Stimulated activated naive CD8-positive, alpha-beta T cell treated with anti-CD3 and anti-CD28 coated beads, Interleukin-15, Interleukin-2, amounts not matched to agents 100 U/mL and 50 U/mL, for 24 hours (primary cell): Measurements from ENCODE around the gene TACC3.

Experiments
- ATAC-seq: fragments of 150-1000 bp; cut with Tn5 transposase; one replicate; pipeline ENCODE4 v1.10.0; 2021
- DNase-seq: peaks from one replicate; pipeline ENCODE4 v3.0.0; 2021

TACC3 gene

DNA sequence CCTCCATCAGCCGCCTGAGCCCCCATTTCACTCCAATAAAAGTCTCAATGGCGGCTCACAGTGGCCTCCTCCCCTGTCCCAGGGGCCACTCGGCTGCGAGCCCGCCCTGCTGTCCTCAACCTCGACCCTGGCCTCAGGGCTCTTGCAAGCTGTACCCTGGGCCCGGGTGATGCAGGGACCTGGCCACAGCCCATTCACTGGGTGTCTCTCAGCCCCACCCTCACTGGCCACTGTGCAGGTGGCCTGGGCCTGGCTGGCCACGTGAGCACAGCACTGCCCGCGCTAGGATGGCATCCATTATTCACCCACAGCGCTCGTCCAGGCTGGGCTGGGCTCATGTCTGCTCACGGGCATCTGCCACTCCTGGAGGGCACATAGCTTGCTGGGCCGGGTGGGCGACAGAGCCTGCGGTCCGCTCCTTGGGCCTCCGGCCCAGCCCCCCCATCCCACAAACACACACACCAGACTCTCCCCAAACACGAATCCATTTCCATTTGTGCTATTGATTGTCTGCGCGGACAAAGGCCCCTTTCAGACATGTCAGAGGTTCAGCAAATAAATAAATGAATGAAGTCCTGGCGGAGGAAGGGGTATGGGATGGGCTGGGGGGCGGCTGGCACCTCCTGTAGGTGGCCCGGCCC is 55.3 kb downstream of the TACC3 start:
- DNase-seq: no peak
- no peak for ATAC-seq

DNA sequence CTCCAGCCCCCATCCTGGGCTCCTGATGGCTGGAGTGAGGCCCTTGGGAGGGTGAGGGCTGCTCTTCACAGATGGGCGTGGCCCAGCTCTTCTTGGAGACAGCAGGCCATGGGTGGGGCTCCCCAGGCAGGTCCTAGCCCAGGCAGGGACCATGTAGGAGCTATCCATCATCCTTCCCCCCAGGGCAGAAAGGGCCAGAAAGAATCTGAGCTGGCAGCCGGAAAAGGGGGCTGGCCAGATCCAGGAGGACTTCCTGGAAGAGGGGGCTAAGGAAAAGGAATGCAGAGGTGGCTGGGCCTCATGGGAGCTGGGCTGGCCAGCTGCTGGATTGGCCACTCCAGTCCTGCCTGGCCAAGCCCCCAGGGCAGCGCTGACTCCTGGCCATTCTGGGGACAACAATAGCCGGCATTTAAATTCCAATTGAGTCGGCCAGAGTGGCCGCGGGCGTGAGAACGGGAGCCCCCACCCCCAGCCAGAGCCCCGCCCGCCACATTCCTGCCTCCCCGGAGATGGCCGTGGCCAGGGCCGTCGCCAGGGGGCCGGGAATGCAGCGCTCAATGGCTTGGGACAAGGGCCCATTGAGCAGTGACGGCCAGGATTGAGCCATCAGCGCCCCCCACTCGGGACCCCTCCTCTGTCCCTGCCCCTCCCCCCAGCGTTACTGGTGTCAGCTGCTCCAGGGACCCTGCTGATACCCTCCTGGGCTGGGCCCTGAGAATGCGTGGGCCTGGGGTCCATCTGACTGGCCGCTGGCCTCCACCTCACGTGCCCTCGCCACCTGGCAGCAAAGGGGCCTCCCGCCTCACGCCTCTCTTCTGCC is 56.7 kb downstream of the TACC3 start:
- DNase-seq (no peak), ATAC-seq (no peak)

DNA sequence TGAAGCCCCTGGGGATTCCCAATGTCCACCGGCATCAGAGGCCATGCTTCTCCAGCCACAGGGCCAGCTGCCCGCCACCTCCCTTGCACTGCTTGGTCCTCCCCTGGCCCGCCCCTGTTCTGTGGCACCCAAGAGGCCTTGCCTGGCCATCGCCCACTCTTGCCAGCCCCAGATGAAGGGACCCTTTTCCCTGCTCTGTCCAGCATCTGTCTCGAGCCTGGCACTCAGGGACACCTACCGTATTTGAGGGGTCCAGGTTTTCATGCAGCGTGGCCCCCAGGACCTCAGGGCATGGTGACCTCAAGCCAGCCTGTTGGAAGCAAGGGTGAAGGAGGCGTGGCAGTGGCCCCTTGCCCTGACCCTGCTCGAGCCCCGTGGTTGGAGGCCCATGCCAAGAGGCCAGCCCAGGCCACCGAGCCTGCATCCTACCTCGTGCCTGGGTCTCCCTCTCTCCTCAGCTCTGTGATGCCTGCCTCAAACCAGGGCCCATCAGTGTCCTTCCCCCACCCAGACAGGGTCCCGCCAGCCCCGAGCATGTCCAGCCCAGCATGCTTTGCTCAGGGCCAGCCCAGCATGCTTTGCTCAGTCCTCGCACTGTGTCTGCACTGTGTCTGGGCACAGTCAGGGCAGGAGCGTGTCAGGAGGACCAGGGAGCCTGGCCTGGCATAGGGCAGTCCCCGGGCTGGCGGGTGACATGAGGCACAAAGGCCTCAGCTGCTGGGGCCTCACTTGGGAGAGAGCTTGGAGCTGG is 57.5 kb downstream of the TACC3 start:
- DNase-seq: no peak
- no peak for ATAC-seq

DNA sequence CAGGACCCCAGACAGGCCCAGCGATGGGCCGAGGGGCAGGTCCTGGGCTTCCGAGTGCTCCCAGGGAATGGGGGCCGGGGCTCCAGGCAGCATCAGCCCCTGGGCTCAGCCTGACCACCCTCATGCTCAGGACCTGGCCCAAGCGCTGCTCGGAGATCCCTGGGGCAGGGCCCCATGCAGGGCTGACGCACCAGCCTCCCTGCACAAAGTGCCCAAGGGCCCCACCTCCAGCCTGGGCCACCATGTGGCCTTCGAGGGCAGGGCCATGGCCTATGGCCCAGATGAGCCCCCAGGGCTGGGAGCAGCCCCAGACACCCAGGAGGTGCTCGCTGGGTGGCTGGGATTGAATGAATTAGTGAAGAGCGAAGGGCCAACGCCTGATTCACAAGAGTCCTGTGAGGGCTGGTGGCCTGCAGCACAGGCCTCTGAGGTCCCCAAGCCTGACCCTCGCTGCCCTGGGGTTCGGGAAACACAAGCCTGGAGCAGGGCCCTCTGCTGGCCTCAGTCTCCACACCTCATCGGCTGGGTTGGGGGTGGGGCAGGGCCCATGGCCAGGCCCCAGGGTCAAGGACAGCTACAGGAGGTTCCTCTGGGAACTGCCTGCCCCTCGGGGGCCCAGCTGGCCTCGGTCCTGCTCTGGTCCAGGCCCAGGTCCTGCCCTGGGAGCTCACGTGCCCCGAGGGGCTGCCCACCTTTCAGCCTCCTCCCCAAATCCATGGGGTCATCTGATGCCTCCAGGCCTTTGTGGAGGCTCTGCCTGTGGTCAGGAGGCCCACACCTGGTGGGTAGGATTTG is 58.5 kb downstream of the TACC3 start:
- DNase-seq (no peak), ATAC-seq (no peak)

DNA sequence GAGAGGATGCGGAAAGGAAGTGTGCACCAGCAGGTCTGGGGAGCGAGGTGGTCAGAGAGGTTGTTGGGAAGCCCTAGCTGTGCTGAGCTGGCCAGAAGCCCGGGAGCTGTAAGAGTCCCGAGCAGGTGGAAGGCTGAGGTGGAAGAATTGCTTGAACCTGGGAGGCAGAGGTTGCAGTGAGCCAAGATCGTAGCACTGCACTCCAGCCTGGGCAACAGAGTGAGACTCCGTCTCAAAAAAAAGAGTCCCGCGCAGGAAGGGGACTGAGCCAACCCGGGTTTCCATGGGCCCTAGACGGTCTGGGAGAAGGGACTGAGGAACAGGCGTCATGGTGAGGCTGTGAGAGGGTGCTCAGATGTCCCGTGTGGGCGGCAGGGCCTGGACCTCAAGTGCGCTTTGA is 59.1 kb downstream of the TACC3 start:
- ATAC-seq: no peak
- no peak for DNase-seq

DNA sequence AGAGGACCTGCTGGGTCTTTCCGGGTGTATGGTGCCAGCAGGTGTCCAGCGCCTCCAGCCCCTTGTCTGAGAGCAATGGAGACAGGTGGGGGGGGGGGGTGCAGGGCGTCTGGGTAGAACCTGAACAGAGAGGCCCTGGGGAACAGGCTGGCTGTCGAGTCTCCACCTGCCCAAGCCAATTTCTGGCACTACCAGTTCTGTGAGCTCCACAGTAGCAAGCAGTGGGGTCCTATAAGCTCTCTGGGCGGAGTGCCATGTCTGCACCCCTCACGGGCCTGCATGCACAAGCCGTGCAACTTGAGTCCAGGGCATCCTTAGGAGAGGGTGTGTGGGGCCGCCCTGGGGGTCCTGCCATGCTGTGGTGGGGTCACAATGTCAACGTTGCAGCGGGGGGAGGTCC is 61.7 kb downstream of the TACC3 start:
- ATAC-seq (no peak), DNase-seq (no peak)

DNA sequence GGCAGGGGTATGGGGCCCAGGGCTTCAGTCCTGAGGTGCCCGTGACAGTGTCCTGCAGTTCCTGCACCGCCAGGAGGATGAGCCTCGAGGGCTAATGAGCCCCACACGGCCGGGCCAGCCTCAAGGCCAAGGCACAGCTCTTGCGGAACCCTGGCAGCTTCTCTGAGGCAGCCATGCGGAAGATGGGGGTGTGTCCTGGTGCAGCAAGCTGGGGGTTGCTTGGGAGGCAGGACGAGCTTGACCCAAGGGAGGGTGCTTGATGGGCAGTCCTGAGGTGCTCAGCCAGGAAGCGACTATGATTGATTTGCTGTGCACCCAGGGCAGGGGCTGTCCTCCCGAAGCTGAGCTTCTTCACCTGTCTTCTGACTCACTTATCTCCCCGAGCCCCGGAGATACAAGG is 62.6 kb downstream of the TACC3 start:
- ATAC-seq (no peak), DNase-seq (no peak)

DNA sequence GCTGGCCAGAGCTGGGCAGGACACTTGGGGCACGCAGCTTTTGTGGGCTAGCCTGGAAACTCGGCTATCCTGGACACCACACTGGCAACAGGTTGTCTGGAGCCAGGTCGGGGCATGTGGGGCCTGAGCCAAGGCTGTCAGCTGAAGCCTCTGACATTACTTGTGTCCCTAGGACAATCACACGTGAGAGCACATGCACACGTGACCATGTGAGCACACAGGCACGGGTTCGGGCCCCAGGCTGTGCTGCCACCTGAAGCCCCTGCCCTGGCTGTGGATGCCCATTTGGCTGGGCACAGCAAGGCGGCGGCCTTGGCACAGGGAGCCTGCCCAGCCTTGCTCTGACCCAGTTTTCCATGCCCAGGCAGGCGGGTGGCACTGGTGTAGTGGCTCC is 63.1 kb downstream of the TACC3 start:
- ATAC-seq (no peak), DNase-seq (no peak)

DNA sequence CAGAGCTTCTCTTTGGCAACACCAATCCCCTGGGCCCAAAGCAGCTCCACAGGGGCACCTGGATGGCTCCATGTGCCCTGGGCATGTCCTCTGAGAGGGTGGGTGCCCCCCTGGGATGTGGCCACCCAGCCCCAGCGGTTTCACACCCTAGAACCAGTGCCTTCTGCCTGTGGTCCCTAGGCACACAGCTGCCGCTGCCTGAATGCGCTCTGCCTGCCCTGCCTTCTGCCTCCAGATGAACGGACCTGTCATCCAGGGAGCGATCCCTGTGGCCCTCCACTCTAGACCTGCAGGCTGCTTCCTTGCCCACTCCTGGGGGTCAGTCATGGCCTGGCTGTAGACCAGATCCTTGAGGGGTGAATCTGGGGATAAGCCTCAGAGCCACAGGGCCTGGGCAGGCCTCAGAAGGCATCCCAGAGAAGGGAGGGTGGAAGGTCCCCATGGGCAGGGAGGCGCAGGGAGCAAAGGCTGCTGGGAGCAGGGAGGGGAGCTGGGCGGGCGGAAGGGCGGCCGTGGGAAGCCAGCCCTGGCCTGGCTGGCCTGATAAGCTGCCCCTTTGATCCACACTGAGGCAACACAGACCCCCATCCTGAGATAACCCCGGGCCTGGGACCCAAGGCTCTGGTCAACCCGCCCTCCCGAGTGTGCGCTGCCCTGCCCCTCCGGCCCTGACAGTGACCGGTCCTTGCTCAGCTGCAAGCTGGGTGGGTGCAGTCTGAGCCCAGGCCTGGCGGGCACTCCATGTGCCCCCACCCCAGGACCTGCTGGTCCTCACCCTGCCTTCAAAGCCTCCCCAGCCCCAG is 63.7 kb downstream of the TACC3 start:
- no peak for ATAC-seq

DNA sequence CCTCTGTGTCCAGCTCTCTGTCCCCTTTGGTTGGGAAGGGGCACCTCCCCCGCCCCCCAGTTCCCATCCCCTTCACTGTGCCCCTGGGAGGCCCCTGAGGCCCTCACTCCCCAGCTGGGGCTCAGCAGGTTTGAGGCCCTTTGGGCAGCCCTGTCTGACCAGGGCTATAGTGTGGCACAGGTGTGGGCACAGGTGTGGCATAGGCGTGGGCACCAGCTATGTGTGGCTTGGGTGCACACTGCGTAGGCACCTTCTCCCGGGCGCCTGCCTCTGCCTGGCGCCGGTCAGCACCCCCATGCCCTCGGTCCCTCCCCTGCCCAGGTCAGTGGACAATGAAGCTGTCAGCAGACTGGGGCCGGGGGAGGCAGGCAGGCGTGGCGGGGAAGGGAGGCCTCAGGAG is 64.3 kb downstream of the TACC3 start:
- no peak for DNase-seq
- ATAC-seq: no peak

More for the DNA sequence above, 63.7 kb downstream of the TACC3 start:
- no peak for DNase-seq

DNA sequence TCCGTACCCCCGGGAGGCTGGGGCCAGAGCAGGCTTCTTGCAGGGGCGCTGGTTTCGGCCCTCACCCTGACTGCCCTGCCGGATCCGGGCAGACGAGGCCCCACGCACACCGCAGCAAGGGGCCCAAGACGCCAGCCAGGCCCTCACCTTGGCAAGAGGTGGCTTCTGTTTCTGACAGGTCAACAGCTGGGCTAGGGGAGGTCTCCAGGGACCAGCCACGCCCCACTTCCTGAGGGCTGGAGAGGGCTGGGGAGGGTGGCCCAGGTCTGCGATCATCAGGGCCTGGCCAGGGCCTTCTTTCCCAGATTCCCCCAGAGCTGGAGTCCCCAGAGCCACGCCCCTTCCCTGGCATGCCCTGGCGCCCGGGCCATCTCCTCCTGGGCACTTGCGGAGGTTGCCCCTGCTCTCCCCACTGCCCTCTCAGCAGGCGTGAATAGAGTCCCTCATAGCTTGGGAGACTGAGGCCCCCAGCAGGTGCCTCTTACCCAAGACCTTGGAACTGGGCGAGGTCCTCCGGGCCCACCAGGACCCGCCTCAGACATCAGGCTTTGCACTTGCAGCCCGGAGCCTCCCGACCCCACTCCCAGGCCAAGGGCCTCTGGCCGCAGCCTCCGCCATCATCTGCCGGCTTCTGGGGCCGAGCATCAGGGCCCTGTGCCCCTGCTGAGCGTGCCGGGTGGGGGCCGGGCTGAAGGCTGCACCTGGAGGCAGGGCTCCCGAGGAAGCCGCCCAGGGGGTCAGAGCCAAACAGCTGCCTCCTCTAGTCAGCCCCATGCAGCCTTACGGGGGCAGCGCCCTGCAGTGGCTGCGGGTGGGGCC is 65.4 kb downstream of the TACC3 start:
- no peak for ATAC-seq
- DNase-seq: no peak

DNA sequence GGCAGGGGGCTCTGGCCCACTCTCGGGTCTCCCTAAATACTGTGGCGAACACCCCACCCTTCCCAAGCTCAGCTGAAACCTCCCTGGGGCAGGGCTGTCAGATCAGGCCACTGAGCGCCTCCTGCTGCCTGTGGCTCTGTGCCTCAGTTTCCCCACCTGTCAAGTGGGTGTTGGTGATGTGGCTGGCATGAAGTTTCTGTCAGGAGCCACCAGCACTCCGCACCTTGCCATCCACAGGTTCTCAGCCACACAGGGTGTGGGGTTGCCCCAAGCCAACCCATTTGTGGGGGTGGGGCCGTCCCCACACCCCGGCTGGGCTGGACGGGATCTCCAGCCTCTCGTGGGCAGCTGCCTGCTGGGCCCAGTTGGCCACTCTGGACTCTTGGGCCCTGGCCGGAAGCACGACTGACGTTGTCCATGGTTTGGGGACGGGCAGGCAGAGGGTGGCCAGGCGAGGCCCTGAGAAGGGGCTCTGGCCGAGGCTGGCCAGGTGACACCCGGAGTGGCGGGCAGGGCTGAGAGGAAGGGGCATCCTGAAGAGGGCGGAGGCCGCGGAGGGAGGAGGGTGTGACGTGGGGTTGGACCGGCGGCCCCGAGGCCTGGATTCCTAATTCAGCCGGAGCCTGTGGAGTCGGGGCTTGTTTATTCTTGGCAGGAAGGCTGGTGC is 66.2 kb downstream of the TACC3 start:
- ATAC-seq (no peak), DNase-seq (no peak)

DNA sequence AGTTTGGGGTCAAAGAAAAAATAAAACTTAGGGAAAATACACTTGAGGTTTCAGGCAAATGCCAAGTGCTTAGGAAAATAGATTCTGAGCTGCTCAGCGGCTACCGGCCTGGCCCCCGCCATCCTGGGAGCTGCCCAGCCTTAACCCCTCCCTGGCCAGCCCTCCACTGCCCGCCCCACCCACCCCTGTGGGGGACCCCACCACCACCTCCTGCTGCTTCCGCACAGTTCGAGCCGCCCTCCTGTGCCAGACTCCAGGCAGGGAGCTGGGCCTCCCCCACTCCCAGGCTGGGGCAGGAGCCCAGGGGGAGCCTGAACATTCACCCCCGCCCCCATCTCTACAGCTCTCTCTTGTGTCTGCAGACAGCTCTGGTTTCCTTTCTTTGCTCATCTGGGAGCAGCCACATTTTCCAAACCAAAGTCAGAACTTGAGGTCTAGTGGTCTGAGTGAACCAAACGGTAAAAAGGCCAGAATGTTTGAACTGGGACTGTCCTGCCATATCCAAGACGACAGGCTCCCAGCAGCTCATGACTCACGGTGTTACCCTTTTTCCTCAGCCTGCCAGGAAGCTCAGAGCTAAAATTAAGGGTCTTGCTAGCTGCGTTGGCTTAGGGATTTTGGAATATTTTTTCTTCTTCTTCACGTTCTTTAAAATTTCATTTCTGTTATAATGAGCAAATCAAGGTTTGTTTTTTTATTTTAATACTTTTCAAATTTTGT is 67.1 kb downstream of the TACC3 start:
- no peak for ATAC-seq
- DNase-seq: no peak

DNA sequence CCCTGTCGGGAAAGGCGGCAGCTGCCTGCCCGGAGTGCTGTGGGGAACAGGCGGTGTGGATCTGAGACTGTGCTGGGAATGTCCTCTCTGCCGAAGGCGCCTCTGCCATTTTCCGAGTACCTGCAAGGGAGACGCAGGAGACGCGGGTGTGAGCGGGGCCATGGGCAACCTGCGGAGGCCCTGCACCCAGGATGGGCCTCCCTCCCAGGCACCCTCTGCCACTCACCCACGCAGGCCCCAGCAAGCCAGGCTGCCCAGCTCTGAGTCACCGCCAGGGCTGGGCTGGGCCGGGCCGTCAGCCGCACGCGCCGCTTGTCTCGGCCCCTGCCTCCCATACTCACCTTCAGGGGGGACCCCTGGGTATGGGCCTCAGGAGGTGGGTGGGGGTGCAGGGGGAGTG is 68.2 kb downstream of the TACC3 start:
- ATAC-seq (no peak), DNase-seq (no peak)

DNA sequence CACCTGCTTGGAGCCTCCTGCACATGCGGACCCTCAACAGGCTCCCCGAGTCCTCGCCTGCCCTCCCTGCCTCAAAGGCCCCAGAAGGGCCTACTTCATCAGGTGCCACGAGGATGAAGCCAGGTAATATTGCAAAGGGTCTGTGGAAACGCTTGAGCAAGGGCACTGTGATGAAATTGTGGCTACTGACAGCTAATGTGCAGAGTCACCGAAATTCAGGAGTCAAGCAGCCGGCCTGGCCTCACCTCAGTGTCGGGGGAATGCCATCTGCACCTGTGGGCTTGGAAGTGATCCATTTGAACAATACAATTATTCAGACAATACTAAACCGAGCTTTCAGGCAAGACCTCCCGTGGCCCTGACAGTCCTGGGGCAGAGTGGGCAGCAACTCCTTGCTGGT is 68.7 kb downstream of the TACC3 start:
- DNase-seq: no peak
- no peak for ATAC-seq

DNA sequence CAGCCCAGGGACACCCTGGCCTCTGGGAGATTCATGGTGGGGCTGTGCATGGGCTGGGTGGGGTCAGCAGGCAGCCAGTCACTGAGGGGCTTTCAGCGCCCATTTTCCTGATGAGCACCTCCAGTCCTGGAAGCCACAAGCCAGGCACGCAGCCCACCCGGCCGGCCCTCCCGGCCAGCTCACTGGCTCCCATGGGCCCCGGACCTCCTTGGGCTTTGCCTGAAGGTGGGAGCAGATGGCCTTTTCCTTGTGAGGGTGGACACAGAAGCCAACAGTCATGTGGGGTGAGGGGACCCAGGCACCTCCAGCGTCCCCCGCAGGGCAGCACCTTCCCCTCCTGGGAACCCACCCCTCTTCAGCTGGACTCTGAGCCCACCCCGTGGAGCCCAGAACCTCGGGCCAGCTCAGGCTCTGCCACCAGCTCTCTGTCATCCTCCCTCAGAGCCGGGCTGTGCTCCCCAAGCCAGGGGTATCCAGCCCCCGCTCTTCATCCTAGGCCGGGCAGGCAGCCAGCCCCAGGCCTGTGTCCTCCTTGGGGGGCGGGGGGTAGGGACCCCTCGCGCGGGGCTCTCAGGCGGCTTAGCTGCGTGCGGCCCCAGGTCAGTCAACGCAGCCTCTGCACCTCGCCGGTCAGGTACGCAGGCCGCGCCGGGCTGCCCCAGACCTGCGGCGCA is 71.0 kb downstream of the TACC3 start:
- DNase-seq (no peak), ATAC-seq (no peak)

DNA sequence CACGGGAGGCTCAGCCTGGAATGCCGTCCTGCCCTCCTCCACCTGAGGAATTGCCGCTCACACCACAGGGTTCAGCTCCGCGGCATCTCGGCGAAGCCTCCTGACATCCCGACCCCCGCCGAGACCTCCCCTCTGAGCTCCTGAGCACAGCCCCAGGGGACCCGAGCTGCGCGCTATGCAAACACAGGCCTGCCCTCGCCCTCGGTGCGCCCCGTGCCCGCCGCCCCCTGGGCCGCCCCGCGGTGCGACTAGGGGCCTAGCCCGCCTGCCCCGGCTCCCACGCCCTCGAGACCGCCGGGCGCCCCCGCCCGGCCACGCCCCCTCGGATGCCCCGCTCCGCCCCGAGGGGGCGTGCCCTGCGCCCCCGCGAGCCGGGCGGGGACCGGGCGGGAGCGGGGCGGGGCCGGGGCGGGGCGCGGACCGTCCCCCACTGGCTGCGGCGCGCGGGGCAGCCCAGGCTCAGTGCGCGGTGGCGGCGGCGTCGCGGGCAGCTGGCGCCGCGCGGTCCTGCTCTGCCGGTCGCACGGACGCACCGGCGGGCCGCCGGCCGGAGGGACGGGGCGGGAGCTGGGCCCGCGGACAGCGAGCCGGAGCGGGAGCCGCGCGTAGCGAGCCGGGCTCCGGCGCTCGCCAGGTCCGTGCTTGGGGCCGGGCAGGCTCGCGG is 71.6 kb downstream of the TACC3 start, which contains the start of gene FGFR3:
Gene FGFR3 (plus strand): TSS at position 462 of the 664 bp plus-strand sequence. CDS start 642 bp downstream, outside the sequence.
- DNase-seq (peak; percentile 55), ATAC-seq (peak; percentile 71)

DNA sequence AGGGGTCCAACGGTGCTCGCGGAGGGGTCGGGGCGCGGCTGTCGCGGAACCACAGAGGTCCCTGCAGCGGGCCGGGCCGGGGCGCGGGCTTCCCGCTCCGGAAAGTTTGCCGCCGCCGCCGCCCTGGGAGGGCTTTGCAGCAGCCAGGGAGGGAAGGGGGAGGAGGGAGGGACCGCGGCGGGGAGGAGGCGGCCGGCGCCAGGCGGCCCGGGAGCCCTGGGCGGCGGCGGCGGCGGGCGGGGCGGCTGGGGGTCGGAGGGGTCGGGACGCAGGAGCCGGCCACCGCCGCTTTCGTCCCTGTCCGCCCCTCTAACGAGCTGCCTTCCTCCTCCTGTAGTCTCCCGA is 72.1 kb downstream of the TACC3 start:
- ATAC-seq: no peak

More for the DNA sequence above, 72.1 kb downstream of the TACC3 start:
- peak; percentile 42 for DNase-seq
